ENCODE results near the gene ATP1A3.

- TF ChIP-seq CTCF (IDR thresholded peaks at IDR 0.05) (no peak), POLR2A (IDR thresholded peaks at IDR 0.05) (no peak)
Observed at GRCh38 chr19:41994521-41994971, 516 bp upstream of the ATP1A3 start.
